ENCODE data around the gene HOTAIR. TPM values are rescaled to one million over a fixed set of nuclear protein-coding genes. Genes with fewer than 3 reads are reported as not detected.

Gene HOTAIR
- polyA plus RNA-seq (2012; ENCODE audit: insufficient read depth, insufficient read length) = not detected

GRCh38 chr12:53974084-53975063 lies at the start of gene HOTAIR:
HOTAIR (minus strand) TSS chr12:53974954.
- peak within 1 kb of the TSS; percentile 49 for H3K4me3 ChIP-seq (ENCODE audit: low read length)
- DNase-seq (ENCODE audit: low read depth, low spot score) = no peak

- no peak for DNase-seq (ENCODE audit: low read depth, low spot score)
- H3K4me3 ChIP-seq (ENCODE audit: low read length) = no peak overlapping the region
Observed at GRCh38 chr12:54024127-54024526, 49.4 kb upstream of the HOTAIR start.

GRCh38 chr12:54022960-54023884 lies 48.5 kb upstream of the HOTAIR start:
- H3K4me3 ChIP-seq (ENCODE audit: low read length) = no peak overlapping the region

GRCh38 chr12:54021432-54022013 lies 46.8 kb upstream of the HOTAIR start:
- DNase-seq (ENCODE audit: low read depth, low spot score) = no peak
- no peak overlapping the region for H3K4me3 ChIP-seq (ENCODE audit: low read length)

More at GRCh38 chr12:54022960-54023884, 48.5 kb upstream of the HOTAIR start:
- DNase-seq (ENCODE audit: low read depth, low spot score) = no peak

- no peak overlapping the region for H3K4me3 ChIP-seq (ENCODE audit: low read length)
- DNase-seq (ENCODE audit: low read depth, low spot score) = no peak
Observed at GRCh38 chr12:54020591-54021405, 46.0 kb upstream of the HOTAIR start.

- no peak for DNase-seq (ENCODE audit: low read depth, low spot score)
Observed at GRCh38 chr12:54019924-54020590, 45.3 kb upstream of the HOTAIR start.

GRCh38 chr12:54019091-54019811 lies 44.5 kb upstream of the HOTAIR start:
- no peak for DNase-seq (ENCODE audit: low read depth, low spot score)
- H3K4me3 ChIP-seq (ENCODE audit: low read length) = no peak overlapping the region

More at GRCh38 chr12:54019924-54020590, 45.3 kb upstream of the HOTAIR start:
- H3K4me3 ChIP-seq (ENCODE audit: low read length) = no peak overlapping the region

GRCh38 chr12:54018468-54018984 lies 43.8 kb upstream of the HOTAIR start:
- DNase-seq (ENCODE audit: low read depth, low spot score) = no peak
- H3K4me3 ChIP-seq (ENCODE audit: low read length) = peak overlapping the region; percentile 86

GRCh38 chr12:54017878-54018467 lies 43.2 kb upstream of the HOTAIR start:
- DNase-seq (ENCODE audit: low read depth, low spot score) = peak; percentile 95
- H3K4me3 ChIP-seq (ENCODE audit: low read length) = peak overlapping the region; percentile 86

- H3K4me3 ChIP-seq (ENCODE audit: low read length) = peak overlapping the region; percentile 86
- no peak for DNase-seq (ENCODE audit: low read depth, low spot score)
Observed at GRCh38 chr12:54017027-54017788, 42.5 kb upstream of the HOTAIR start.

- peak overlapping the region; percentile 86 for H3K4me3 ChIP-seq (ENCODE audit: low read length)
- DNase-seq (ENCODE audit: low read depth, low spot score) = no peak
Observed at GRCh38 chr12:54016478-54016964, 41.8 kb upstream of the HOTAIR start.

- no peak for DNase-seq (ENCODE audit: low read depth, low spot score)
- H3K4me3 ChIP-seq (ENCODE audit: low read length) = no peak overlapping the region
Observed at GRCh38 chr12:54016051-54016450, 41.3 kb upstream of the HOTAIR start.

- no peak for DNase-seq (ENCODE audit: low read depth, low spot score)
- no peak overlapping the region for H3K4me3 ChIP-seq (ENCODE audit: low read length)
Observed at GRCh38 chr12:54015018-54015931, 40.5 kb upstream of the HOTAIR start.

GRCh38 chr12:54014377-54015017 lies 39.7 kb upstream of the HOTAIR start:
- H3K4me3 ChIP-seq (ENCODE audit: low read length) = no peak overlapping the region
- DNase-seq (ENCODE audit: low read depth, low spot score) = no peak

Measured in Jurkat, Clone E6-1 (cell line).